GM23338 (cell line): ENCODE data around the gene SLC17A7. TPM values are rescaled to one million over a fixed set of nuclear protein-coding genes. Genes with fewer than 3 reads are reported as not detected.

Experiments
- ATAC-seq: fragments of 200-7000 bp; cut with Tn5 transposase; 3 replicates; pipeline ENCODE4 v1.9.1; 2020
- DNase-seq: peaks from one replicate; pipeline ENCODE4 v3.0.0-alpha.2; 2015; ENCODE audit warnings: low spot score
- H2AFZ ChIP-seq: fragments of 200-600 bp; sonication (generic); 2 replicates; pipeline ENCODE4 v1.8.0; 2016; ENCODE audit warnings: antibody characterized with exemption, mild to moderate bottlenecking, moderate library complexity
- H3F3A ChIP-seq: fragments of 200-600 bp; sonication (generic); replicated peaks from 2 replicates; pipeline ENCODE4 v1.8.0; 2017; ENCODE audit warnings: antibody characterized with exemption, mixed run types, low read depth
- H3K27ac ChIP-seq: fragments of 200-600 bp; sonication (generic); 2 replicates; pipeline ENCODE4 v1.6.1; 2016; ENCODE audit warnings: low read depth
- H3K27me3 ChIP-seq: fragments of 200-600 bp; sonication (generic); 2 replicates; pipeline ENCODE4 v1.8.0; 2016; ENCODE audit warnings: mild to moderate bottlenecking, mixed run types, moderate library complexity; ENCODE audit not compliant: insufficient read depth
- H3K36me3 ChIP-seq: fragments of 200-600 bp; sonication (generic); 2 replicates; pipeline ENCODE4 v1.8.0; 2016; ENCODE audit warnings: mild to moderate bottlenecking; ENCODE audit not compliant: insufficient read depth
- H3K4me1 ChIP-seq: fragments of 200-600 bp; sonication (generic); 2 replicates; pipeline ENCODE4 v1.8.0; 2016; ENCODE audit warnings: mild to moderate bottlenecking, moderate library complexity; ENCODE audit not compliant: insufficient read depth
- H3K4me2 ChIP-seq: fragments of 200-600 bp; sonication (generic); 2 replicates; pipeline ENCODE4 v1.7.1; 2017; ENCODE audit warnings: mixed run types
- H3K4me3 ChIP-seq: fragments of 200-600 bp; sonication (generic); 2 replicates; pipeline ENCODE4 v1.6.1; 2016; ENCODE audit warnings: mixed run types
- H3K79me2 ChIP-seq: fragments of 200-600 bp; sonication (generic); replicated peaks from 2 replicates; pipeline ENCODE4 v1.8.0; 2017; ENCODE audit warnings: mild to moderate bottlenecking; ENCODE audit not compliant: insufficient read depth
- H3K9me2 ChIP-seq: fragments of 200-600 bp; sonication (generic); 2 replicates; pipeline ENCODE4 v1.8.0; 2017; ENCODE audit not compliant: insufficient read depth
- H4K20me1 ChIP-seq: fragments of 200-600 bp; sonication (generic); replicated peaks from 2 replicates; pipeline ENCODE4 v1.8.0; 2017; ENCODE audit warnings: mild to moderate bottlenecking; ENCODE audit not compliant: insufficient read depth
- H3K27ac Mint-ChIP-seq: 2 replicates; pipeline ENCODE4 v1.8.0; 2020; ENCODE audit warnings: inconsistent platforms, mild to moderate bottlenecking, moderate library complexity, mixed read lengths
- H3K27me3 Mint-ChIP-seq: 3 replicates; pipeline ENCODE4 v1.8.0; 2022; ENCODE audit warnings: low read depth, mild to moderate bottlenecking, moderate library complexity, mixed read lengths, inconsistent platforms; ENCODE audit not compliant: insufficient read depth, poor library complexity
- H3K36me3 Mint-ChIP-seq: 3 replicates; pipeline ENCODE4 v1.8.0; 2021; ENCODE audit warnings: low read depth, mild to moderate bottlenecking, inconsistent platforms, moderate library complexity, mixed read lengths
- H3K4me1 Mint-ChIP-seq: 3 replicates; pipeline ENCODE4 v1.8.0; 2020; ENCODE audit warnings: mild to moderate bottlenecking, inconsistent platforms, mixed read lengths
- H3K4me3 Mint-ChIP-seq: 3 replicates; pipeline ENCODE4 v1.8.0; 2021; ENCODE audit warnings: moderate library complexity, mild to moderate bottlenecking, inconsistent platforms, mixed read lengths
- H3K9me3 Mint-ChIP-seq: 3 replicates; pipeline ENCODE4 v1.8.0; 2020; ENCODE audit warnings: moderate library complexity, mild to moderate bottlenecking, inconsistent platforms, mixed read lengths
- POLR2AphosphoS5 ChIP-seq: IDR thresholded peaks from 2 replicates; pipeline ENCODE4 v1.6.1; 2016; ENCODE audit warnings: antibody characterized with exemption, low read depth
- ZNF331 ChIP-seq: fragments of 250-450 bp; sonication (Bioruptor Pico); IDR thresholded peaks from 2 replicates; pipeline ENCODE4 v1.5.0; 2020; ENCODE audit warnings: low read depth, mild to moderate bottlenecking, moderate library complexity
- polyA plus RNA-seq: library from polyadenylated mRNA; unstranded; fragments of >200 nt; fragmentation: Nextera tagmentation; extraction: Ambion mirVana; gene quantifications from 2 replicates; pipeline ENCODE4 v1.2.1, GENCODE V29; 2016
- total RNA-seq: library from RNA; depleted of rRNA; stranded (reverse); fragments of >200 nt; shearing (Covaris generic); gene quantifications from 2 replicates; pipeline ENCODE4 v1.2.3, GENCODE V29; 2014
- TF ChIP-seq, protein P1 (sequence below): IDR thresholded peaks from 2 replicates; pipeline ENCODE4 v1.6.1; 2016; ENCODE audit warnings: antibody characterized with exemption
- TF ChIP-seq, protein P2 (sequence below), 2 experiments: fragments of 200-600 bp in 1 of 2; sonication (generic) in 1 of 2; conservative IDR thresholded peaks; 2 replicates each; pipeline versions ENCODE4 v1.5.1 to v1.6.1; 2016 to 2017; ENCODE audit warnings: antibody characterized with exemption in 2 of 2, low read depth in 2 of 2, mild to moderate bottlenecking in 2 of 2, moderate library complexity in 1 of 2
- TF ChIP-seq, protein P3 (sequence below): IDR thresholded peaks from one replicate; pipeline ENCODE4 v1.6.1; 2018; ENCODE audit warnings: antibody characterized with exemption; ENCODE audit not compliant: unreplicated experiment

Gene SLC17A7
- total and polyA plus RNA-seq, 2 experiments from 2014 or later: 0.90 to 1.5 TPM

DNA sequence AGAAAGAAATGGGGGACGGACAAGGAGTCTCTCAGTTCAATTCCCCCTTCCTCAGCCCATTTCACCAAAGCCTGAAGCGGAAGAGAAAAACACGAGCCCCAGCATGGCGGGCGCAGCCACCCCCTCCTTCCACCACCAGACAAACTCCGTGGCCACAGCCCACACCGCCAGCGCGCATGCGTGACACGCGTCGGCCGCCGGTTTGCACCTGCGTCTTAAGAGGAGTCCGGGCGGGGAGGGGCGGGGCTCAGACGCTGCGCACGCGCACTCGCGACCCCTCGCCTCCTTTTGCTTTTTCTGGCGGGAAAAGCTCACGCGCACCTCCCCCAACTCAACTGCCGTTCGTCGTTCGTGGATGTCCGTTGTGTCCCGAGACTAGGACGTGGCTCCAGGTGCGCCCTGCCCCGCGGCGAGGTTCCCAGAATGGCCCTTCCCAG lies 53.4 kb downstream of the SLC17A7 start, which contains the start of gene KASH5:
TSS of gene KASH5 (plus strand) at position 314 of the 437 bp plus-strand sequence. CDS start 2,635 bp downstream, outside the sequence.
- no peak for ATAC-seq

More for the DNA sequence above, 53.4 kb downstream of the SLC17A7 start, which contains the start of gene KASH5:
- Mint-ChIP-seq H3K27me3 (peaks cover 15% of the 10 kb centered on the region), H3K27ac (no peak within 1 kb of the TSS), H3K4me1 (peaks cover 6% of the 10 kb centered on the region), H3K4me3 (no peak within 1 kb of the TSS; the same call in 2 of the 3 replicates), H3K9me3 (0 out of 3 replicates have a peak, but pooled peaks cover 2% of the 10 kb centered on the region), H3K36me3 (no peaks in the 10 kb centered on the region; the same call in 2 of the 3 replicates)
- H3K4me1 ChIP-seq: no peaks in the 10 kb centered on the region
- no peaks in the 10 kb centered on the region for H3K36me3 ChIP-seq
- no peak within 1 kb of the TSS for H3K4me2 ChIP-seq
- no peaks in the 10 kb centered on the region for H4K20me1 ChIP-seq
- H3K27me3 ChIP-seq: no peaks in the 10 kb centered on the region
- 0 out of 2 replicates have a peak, but pooled peaks cover 3% of the 10 kb centered on the region for H3F3A ChIP-seq
- H3K4me3 ChIP-seq: no peak within 1 kb of the TSS
- H2AFZ ChIP-seq: peak within 1 kb of the TSS; percentile 86; the same call in 1 of the 2 replicates
- peak; percentile 62 for DNase-seq
- no peaks in the 10 kb centered on the region for H3K79me2 ChIP-seq
- TF ChIP-seq, protein P1, sequence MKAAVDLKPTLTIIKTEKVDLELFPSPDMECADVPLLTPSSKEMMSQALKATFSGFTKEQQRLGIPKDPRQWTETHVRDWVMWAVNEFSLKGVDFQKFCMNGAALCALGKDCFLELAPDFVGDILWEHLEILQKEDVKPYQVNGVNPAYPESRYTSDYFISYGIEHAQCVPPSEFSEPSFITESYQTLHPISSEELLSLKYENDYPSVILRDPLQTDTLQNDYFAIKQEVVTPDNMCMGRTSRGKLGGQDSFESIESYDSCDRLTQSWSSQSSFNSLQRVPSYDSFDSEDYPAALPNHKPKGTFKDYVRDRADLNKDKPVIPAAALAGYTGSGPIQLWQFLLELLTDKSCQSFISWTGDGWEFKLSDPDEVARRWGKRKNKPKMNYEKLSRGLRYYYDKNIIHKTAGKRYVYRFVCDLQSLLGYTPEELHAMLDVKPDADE: no peak
- TF ChIP-seq ZNF331 (CRISPR knock-in tag) (no peak), POLR2AphosphoS5 (no peak)
- TF ChIP-seq, protein P2, sequence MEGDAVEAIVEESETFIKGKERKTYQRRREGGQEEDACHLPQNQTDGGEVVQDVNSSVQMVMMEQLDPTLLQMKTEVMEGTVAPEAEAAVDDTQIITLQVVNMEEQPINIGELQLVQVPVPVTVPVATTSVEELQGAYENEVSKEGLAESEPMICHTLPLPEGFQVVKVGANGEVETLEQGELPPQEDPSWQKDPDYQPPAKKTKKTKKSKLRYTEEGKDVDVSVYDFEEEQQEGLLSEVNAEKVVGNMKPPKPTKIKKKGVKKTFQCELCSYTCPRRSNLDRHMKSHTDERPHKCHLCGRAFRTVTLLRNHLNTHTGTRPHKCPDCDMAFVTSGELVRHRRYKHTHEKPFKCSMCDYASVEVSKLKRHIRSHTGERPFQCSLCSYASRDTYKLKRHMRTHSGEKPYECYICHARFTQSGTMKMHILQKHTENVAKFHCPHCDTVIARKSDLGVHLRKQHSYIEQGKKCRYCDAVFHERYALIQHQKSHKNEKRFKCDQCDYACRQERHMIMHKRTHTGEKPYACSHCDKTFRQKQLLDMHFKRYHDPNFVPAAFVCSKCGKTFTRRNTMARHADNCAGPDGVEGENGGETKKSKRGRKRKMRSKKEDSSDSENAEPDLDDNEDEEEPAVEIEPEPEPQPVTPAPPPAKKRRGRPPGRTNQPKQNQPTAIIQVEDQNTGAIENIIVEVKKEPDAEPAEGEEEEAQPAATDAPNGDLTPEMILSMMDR (conservative IDR thresholded peaks at IDR 0.05; ENCODE audit: low read depth in 2 of 2): no peak
- TF ChIP-seq, protein P3, sequence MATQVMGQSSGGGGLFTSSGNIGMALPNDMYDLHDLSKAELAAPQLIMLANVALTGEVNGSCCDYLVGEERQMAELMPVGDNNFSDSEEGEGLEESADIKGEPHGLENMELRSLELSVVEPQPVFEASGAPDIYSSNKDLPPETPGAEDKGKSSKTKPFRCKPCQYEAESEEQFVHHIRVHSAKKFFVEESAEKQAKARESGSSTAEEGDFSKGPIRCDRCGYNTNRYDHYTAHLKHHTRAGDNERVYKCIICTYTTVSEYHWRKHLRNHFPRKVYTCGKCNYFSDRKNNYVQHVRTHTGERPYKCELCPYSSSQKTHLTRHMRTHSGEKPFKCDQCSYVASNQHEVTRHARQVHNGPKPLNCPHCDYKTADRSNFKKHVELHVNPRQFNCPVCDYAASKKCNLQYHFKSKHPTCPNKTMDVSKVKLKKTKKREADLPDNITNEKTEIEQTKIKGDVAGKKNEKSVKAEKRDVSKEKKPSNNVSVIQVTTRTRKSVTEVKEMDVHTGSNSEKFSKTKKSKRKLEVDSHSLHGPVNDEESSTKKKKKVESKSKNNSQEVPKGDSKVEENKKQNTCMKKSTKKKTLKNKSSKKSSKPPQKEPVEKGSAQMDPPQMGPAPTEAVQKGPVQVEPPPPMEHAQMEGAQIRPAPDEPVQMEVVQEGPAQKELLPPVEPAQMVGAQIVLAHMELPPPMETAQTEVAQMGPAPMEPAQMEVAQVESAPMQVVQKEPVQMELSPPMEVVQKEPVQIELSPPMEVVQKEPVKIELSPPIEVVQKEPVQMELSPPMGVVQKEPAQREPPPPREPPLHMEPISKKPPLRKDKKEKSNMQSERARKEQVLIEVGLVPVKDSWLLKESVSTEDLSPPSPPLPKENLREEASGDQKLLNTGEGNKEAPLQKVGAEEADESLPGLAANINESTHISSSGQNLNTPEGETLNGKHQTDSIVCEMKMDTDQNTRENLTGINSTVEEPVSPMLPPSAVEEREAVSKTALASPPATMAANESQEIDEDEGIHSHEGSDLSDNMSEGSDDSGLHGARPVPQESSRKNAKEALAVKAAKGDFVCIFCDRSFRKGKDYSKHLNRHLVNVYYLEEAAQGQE: no peak
- no peak within 1 kb of the TSS for H3K27ac ChIP-seq
- H3K9me2 ChIP-seq: no peaks in the 10 kb centered on the region
